Fibroblast of mammary gland (primary cell): ENCODE measurements around the gene FAM120B.

Experiments used
- DNase-seq: peaks from one replicate; pipeline ENCODE4 v3.0.0-alpha.2; 2010; ENCODE audit warnings: low read depth
- H3K4me3 ChIP-seq: 2 replicates; pipeline ENCODE4 v1.5.1; 2011; ENCODE audit warnings: low read depth, mild to moderate bottlenecking, low read length, moderate library complexity; ENCODE audit not compliant: control insufficient read depth
- CTCF ChIP-seq: conservative IDR thresholded peaks from 2 replicates; pipeline ENCODE4 v1.5.1; 2011; ENCODE audit warnings: low read depth, low read length, inconsistent platforms; ENCODE audit not compliant: control insufficient read depth, insufficient read depth

Gene FAM120B

DNA sequence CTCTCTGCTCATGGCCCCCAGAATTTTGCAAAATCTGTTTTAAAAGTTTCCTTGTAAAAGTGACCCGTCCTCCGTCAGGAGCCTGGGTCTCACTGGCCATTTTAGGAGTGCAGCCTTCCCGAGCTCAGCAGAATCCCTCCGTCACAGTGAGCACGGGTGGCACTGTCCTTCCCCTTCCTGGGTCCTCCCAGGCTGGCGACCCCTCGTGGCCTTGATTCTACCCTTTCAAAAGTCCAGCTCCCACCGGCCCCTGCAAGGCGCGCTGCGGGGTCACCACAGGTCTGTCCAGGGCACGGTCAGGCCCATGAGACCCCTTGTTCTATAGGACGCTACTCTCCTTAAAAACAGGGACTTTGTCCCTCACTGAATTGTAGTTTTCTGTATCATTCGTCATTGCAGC lies 133.9 kb downstream of the FAM120B start:
- TF ChIP-seq CTCF = no peak
- DNase-seq = no peak
- H3K4me3 ChIP-seq = no peak overlapping the region

GRCh38 chr6:170441316-170441715 lies 134.8 kb downstream of the FAM120B start:
- TF ChIP-seq CTCF = no peak
- H3K4me3 ChIP-seq = no peak overlapping the region
- DNase-seq = peak; percentile 66

GRCh38 chr6:170442596-170442995 lies 136.0 kb downstream of the FAM120B start:
- no peak for TF ChIP-seq CTCF
- H3K4me3 ChIP-seq = no peak overlapping the region
- DNase-seq = no peak

DNA sequence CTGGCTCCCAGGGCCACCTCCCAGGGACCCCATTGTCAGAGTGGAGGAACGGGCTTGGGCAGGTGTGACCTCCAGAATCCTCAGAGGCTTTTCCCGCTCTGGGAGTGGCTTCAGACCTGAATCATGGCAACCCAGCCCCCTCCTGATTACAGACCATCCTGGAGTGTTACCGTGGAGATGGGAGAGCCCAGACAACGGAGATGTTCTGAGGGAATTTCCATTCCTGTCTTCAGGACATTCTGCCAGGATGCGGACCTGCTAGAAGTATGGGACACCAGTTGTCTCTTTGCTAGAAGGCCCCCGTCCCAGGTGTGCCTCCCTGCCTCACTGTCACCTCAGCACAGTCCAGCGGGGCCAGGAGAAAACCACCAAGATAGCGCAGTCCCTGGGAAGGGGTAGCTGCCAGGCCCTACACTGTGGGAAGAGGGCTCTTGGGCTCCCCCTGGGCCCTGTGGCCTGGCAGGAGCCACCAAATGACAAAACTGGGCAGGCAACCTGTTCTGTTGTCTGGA lies 136.6 kb downstream of the FAM120B start:
- H3K4me3 ChIP-seq = no peak overlapping the region
- no peak for TF ChIP-seq CTCF

DNA sequence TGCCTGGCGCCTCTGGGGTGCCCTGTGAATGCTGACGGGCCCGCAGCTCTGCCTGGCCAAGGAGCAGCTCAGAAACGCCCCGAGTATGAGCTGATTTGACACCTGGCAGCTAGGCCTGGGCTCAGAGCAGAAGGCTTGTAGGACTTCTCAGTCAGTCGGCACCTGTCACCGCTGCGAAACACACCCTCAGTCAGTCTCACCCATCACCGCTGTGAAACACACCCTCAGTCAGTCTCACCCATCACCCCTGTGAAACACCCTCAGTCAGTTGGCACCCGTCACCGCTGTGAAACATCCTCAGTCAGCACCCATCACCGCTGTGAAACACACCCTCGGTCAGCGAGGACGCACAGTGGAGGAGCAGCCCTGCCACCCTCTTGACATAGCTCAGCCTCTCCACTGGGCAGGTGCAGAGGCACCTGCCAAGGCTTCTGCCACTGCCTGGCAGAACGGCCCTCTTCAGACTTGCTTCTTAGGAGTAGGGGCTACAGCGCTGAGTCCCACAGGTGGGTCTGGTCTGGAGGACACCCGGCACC lies 137.6 kb downstream of the FAM120B start:
- no peak for DNase-seq

More for the DNA sequence above, 136.6 kb downstream of the FAM120B start:
- DNase-seq = no peak

GRCh38 chr6:170444811-170445211 lies 138.3 kb downstream of the FAM120B start:
- no peak overlapping the region for H3K4me3 ChIP-seq
- no peak for TF ChIP-seq CTCF
- DNase-seq = no peak

More for the DNA sequence above, 137.6 kb downstream of the FAM120B start:
- H3K4me3 ChIP-seq = no peak overlapping the region
- TF ChIP-seq CTCF = no peak

DNA sequence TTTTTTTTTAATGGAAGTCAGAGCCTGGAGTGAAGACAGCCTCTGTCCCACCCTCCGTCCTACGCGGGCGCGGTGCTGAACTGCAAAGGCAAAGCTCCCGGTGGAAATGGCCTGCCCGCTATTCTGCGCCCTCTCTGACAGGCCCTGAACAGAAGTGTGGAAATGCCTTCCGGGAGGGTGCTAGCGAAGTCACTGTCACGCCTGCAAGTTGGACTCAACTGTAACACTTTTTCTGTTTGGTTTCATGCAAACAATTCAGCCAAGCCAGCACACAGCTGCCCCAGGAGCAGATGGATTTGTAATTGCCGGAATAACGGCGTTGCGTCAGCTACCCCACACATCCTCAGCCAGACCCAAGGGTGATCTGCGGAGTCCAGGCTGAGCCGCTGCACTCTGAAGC lies 138.9 kb downstream of the FAM120B start:
- DNase-seq = peak; percentile 28
- H3K4me3 ChIP-seq = no peak overlapping the region
- TF ChIP-seq CTCF = no peak
